ENCODE measurements around the gene CTRB1. TPM values are rescaled to one million over a fixed set of nuclear protein-coding genes. Genes with fewer than 3 reads are reported as not detected.

The CTRB1 gene
- total RNA-seq, 1 experiment from 2014 or later, result not detected

DNA sequence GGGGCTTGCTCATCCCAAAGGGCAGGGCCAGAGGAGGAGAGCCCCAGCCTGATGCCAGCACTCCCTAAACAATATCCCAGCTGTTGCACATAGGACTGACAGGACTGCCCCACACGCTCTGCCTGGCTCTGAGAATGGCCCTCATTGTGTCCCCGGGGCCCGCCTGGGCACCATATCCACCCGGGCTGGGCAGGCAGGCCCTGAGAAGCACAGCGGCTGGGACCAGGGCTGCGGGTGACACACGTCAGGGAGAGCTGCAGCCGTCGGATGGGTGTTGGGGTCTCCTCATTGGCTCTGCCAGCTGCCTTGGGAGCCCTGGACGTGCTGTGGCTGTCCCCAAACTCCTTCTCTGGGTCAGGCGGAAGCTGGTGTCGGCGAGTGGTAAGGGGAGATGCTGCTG is 28.5 kb downstream of the CTRB1 start:
- H3K9me3 Mint-ChIP-seq (ENCODE audit: unreplicated experiment), result no peaks in the 10 kb centered on the region
- H3K4me3 Mint-ChIP-seq (ENCODE audit: unreplicated experiment), result no peak overlapping the region
- no TSS peak for BruUV-seq (replicated peaks)
- H3K4me1 Mint-ChIP-seq (ENCODE audit: insufficient read depth, unreplicated experiment), result peaks cover 43% of the 10 kb centered on the region
- intact Hi-C loops (cut with micrococcal nuclease), result no loop called here
- TF ChIP-seq, protein P1, sequence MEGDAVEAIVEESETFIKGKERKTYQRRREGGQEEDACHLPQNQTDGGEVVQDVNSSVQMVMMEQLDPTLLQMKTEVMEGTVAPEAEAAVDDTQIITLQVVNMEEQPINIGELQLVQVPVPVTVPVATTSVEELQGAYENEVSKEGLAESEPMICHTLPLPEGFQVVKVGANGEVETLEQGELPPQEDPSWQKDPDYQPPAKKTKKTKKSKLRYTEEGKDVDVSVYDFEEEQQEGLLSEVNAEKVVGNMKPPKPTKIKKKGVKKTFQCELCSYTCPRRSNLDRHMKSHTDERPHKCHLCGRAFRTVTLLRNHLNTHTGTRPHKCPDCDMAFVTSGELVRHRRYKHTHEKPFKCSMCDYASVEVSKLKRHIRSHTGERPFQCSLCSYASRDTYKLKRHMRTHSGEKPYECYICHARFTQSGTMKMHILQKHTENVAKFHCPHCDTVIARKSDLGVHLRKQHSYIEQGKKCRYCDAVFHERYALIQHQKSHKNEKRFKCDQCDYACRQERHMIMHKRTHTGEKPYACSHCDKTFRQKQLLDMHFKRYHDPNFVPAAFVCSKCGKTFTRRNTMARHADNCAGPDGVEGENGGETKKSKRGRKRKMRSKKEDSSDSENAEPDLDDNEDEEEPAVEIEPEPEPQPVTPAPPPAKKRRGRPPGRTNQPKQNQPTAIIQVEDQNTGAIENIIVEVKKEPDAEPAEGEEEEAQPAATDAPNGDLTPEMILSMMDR (IDR thresholded peaks at IDR 0.05; ENCODE audit: unreplicated experiment), result no peak
- ChIA-PET CTCF (interaction anchor here (1.1 to 2.7 kb wide), 2 partner anchors 13 to 130 kb away, joined by 3 to 15 read pairs; no protein-coding TSS in a partner anchor), POLR2A (interaction anchor here (0.6 to 1.4 kb wide), 3 partner anchors 21 to 58 kb away, joined by 3 read pairs; no protein-coding TSS in a partner anchor)
- no peaks in the 10 kb centered on the region for H3K27me3 Mint-ChIP-seq (ENCODE audit: insufficient read depth, unreplicated experiment)
- peaks cover 19% of the 10 kb centered on the region for H3K36me3 Mint-ChIP-seq (ENCODE audit: insufficient read depth, unreplicated experiment)
- H3K27ac Mint-ChIP-seq (ENCODE audit: low read depth, unreplicated experiment), result peak overlapping the region; percentile 96
- DNase-seq (ENCODE audit: unreplicated experiment), result no peak

DNA sequence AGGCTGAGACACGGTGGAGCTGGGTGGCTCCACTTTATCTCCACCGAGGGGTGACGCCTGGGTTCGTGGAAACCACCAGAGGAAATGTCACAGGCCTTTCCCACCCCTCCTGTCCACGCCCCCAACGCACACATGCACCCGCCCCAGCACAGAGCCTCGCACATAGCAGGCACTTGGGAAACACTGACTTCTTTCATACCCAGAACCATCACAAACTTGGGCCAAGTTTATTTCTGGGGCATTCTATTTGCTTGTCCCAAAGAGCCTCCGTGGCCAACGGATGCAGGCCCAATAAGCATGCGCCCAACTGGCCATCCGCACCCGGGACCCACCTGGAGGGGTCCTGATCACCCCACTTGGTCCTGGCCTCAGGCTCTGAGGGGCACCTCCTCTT is 29.4 kb downstream of the CTRB1 start:
- TF ChIP-seq, protein P1 (IDR thresholded peaks at IDR 0.05; ENCODE audit: unreplicated experiment), result no peak
- ChIA-PET POLR2A (interaction anchor here (0.9 kb wide), 1 partner anchor 57 kb away, joined by 3 read pairs; no protein-coding TSS in a partner anchor), CTCF (interaction anchor here (0.9 to 2.7 kb wide), 5 partner anchors 14 to 133 kb away, joined by 3 to 15 read pairs (median 3); no protein-coding TSS in a partner anchor)
- Mint-ChIP-seq H3K4me1 (ENCODE audit: insufficient read depth, unreplicated experiment) (peaks cover 43% of the 10 kb centered on the region), H3K9me3 (ENCODE audit: unreplicated experiment) (no peaks in the 10 kb centered on the region), H3K27me3 (ENCODE audit: insufficient read depth, unreplicated experiment) (no peaks in the 10 kb centered on the region), H3K4me3 (ENCODE audit: unreplicated experiment) (no peak overlapping the region), H3K27ac (ENCODE audit: low read depth, unreplicated experiment) (peak overlapping the region; percentile 96), H3K36me3 (ENCODE audit: insufficient read depth, unreplicated experiment) (peaks cover 12% of the 10 kb centered on the region)
- DNase-seq (ENCODE audit: unreplicated experiment), result no peak
- intact Hi-C loops (cut with micrococcal nuclease), result no loop called here
- BruUV-seq (replicated peaks), result no TSS peak

DNA sequence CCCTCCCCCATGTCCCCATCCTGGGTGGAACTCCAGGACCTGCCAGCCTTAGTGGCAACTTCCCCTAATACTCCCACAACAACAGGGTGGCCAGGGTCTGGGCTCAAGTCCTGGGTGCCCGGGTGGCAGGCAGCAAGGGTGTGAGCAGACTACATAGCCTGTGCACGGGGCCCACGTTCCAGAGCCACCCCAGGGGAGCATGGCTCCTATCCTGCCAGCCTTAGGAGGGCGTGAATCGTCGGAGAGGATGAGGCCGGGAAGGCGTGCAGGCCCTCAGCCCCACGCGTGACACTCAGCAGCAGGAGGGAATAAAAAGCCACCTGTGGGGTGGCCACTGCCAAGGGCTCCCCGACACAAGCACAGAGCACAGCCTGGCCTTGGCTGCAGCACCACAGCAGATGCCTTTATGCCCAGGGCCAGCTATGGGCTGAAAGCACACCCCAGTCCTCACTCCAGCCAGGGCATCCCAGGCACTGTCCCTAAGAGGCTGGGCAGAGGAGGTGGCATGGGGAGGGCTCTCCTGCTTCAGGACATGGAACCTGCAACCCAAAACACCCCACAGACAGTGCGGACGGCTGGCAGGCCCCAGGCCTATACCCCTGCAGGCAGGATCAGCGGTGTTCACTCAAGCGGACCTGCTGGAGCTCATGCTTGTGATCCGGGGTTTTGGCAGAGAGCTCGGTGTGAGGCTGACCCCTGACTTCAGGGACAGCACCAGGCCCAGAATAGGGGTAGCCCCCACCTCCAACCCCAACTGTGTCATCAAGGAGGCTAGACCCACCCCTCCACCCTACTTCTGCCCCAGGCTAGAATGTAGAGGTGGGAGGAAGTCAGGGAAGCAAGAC is 30.0 kb downstream of the CTRB1 start:
- Mint-ChIP-seq H3K27me3 (ENCODE audit: insufficient read depth, unreplicated experiment) (no peaks in the 10 kb centered on the region), H3K27ac (ENCODE audit: low read depth, unreplicated experiment) (peak overlapping the region; percentile 96), H3K4me1 (ENCODE audit: insufficient read depth, unreplicated experiment) (peaks cover 40% of the 10 kb centered on the region), H3K4me3 (ENCODE audit: unreplicated experiment) (no peak overlapping the region), H3K9me3 (ENCODE audit: unreplicated experiment) (no peaks in the 10 kb centered on the region), H3K36me3 (ENCODE audit: insufficient read depth, unreplicated experiment) (peaks cover 11% of the 10 kb centered on the region)
- no TSS peak for BruUV-seq (replicated peaks)
- ChIA-PET CTCF (interaction anchor here (0.5 to 2.7 kb wide), 9 partner anchors 13 to 250 kb away, joined by 3 to 26 read pairs (median 3); partner anchors contain the start of gene ZNRF1), POLR2A (interaction anchor here (1.0 to 4.4 kb wide), 7 partner anchors 9 to 145 kb away, joined by 3 to 106 read pairs (median 7); no protein-coding TSS in a partner anchor)
- intact Hi-C loops (cut with micrococcal nuclease), result no loop called here
- TF ChIP-seq, protein P1 (IDR thresholded peaks at IDR 0.05; ENCODE audit: unreplicated experiment), result no peak
- DNase-seq (ENCODE audit: unreplicated experiment), result no peak

DNA sequence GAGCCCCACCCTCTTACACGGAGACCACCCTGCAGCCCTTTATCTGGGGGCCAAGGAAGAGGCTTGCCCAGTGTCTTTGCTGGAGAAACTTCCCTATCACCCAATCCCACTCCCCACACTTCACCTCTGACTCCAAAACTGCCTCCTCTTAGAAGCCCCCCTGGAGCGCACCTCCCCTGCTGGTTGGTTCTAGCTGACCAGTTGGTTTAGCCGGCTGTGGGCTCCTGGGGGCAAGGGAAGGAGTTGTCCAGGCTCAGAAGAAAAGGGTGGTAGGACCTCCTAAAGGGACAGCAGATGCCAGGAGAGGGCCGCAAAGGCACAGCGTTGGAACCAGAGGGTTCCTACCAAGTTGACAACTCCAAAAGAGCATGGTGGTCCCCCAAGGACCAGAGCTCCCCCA is 30.7 kb downstream of the CTRB1 start:
- H3K27ac Mint-ChIP-seq (ENCODE audit: low read depth, unreplicated experiment), result peak overlapping the region; percentile 82
- BruUV-seq (replicated peaks), result no TSS peak

More for the DNA sequence above, 30.7 kb downstream of the CTRB1 start:
- Mint-ChIP-seq H3K4me3 (ENCODE audit: unreplicated experiment) (peak overlapping the region; percentile 75), H3K27me3 (ENCODE audit: insufficient read depth, unreplicated experiment) (no peaks in the 10 kb centered on the region), H3K4me1 (ENCODE audit: insufficient read depth, unreplicated experiment) (peaks cover 40% of the 10 kb centered on the region), H3K9me3 (ENCODE audit: unreplicated experiment) (no peaks in the 10 kb centered on the region), H3K36me3 (ENCODE audit: insufficient read depth, unreplicated experiment) (peaks cover 12% of the 10 kb centered on the region)
- intact Hi-C loops (cut with micrococcal nuclease), result no loop called here
- TF ChIP-seq, protein P1 (IDR thresholded peaks at IDR 0.05; ENCODE audit: unreplicated experiment), result no peak
- CTCF ChIA-PET, result interaction anchor here (0.6 to 2.1 kb wide), 9 partner anchors 13 to 505 kb away, joined by 3 to 26 read pairs (median 3); no protein-coding TSS in a partner anchor
- POLR2A ChIA-PET, result interaction anchor here (0.6 to 4.4 kb wide), 21 partner anchors 9 to 316 kb away, joined by 3 to 106 read pairs (median 5); no protein-coding TSS in a partner anchor
- DNase-seq (ENCODE audit: unreplicated experiment), result no peak
